GM19239 (cell line): ENCODE measurements around the gene TMEM191C.
"Not testable (repeated sequence)": the region's sequence is repeated elsewhere in the genome, so short reads cannot be mapped to it uniquely, and the experiment has no call there.

Experiments
- DNase-seq: peaks from one replicate; pipeline ENCODE4 v3.0.0; 2011; ENCODE audit warnings: low spot score; ENCODE audit not compliant: insufficient read length
- FAIRE-seq: peaks from 2 replicates; lab custom pipeline; 2011; peaks lifted over from hg19 to GRCh38; lab: Jason Lieb, UNC

TMEM191C gene

GRCh38 chr22:21445437-21446127 is 21.6 kb upstream of the TMEM191C start:
- no peak for FAIRE-seq
- DNase-seq: no peak

DNA sequence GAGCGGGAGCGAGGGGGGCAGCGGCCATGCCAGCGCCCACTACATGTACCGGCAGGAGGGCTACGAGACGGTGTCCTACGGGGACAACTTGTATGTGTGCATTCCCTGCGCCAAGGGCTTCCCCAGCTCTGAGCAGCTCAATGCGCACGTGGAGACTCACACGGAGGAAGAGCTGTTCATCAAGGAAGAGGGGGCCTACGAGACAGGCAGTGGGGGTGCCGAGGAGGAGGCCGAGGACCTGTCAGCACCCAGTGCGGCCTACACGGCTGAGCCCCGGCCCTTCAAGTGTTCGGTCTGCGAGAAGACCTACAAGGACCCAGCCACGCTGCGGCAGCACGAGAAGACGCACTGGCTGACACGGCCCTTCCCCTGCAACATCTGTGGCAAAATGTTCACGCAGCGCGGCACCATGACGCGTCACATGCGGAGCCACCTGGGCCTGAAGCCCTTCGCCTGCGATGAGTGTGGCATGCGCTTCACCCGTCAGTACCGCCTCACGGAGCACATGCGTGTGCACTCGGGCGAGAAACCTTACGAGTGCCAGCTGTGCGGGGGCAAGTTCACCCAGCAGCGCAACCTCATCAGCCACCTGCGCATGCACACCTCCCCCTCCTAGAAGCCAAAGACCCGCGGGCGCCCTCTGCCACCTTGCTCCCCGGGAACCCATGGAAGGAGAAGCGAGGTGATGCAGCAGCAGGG is 20.9 kb upstream of the TMEM191C start:
- FAIRE-seq (no peak), DNase-seq (no peak)

DNA sequence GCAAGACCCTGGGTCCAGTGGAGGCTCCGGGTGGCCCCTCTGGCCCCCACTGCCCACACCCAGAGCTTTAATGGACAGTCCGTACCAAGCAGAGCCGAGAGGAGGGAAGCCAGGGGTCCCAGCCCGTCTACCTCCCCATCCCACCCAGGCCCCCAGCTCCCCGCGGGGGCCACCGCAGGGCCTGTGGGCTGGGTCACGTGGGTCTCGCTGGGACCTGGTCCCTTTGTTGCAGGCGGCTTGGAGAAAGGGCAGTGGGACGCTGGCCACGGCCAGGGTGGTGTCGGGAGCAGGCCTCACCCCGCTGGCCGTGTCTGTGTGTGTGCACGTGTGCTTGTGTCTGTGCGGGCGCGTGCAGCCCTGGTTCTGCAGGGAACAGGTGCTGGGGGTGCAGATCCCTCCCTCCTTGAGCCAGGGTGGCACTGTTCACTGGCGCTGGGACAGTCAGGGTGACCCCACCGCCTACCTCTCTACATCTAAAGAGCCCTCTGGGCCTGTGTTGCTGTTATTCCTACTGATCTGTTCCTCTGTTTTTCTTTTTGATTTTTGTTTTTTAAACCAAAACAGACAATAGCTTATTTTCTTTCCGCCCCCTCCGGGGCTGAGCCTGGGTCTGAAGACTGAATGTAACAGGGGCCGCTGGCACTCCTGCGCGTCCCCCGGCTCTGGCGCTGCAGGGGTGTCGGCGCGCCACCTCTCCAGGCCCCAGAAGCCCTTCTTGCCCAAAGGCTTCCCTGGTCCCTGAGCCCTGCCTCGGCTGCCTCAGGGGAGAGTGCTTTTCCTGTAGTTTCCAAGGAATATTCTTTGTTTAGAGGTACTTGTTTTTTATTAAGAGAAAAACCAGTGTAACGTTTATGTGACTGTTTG is 20.1 kb upstream of the TMEM191C start:
- FAIRE-seq (no peak), DNase-seq (no peak)

DNA sequence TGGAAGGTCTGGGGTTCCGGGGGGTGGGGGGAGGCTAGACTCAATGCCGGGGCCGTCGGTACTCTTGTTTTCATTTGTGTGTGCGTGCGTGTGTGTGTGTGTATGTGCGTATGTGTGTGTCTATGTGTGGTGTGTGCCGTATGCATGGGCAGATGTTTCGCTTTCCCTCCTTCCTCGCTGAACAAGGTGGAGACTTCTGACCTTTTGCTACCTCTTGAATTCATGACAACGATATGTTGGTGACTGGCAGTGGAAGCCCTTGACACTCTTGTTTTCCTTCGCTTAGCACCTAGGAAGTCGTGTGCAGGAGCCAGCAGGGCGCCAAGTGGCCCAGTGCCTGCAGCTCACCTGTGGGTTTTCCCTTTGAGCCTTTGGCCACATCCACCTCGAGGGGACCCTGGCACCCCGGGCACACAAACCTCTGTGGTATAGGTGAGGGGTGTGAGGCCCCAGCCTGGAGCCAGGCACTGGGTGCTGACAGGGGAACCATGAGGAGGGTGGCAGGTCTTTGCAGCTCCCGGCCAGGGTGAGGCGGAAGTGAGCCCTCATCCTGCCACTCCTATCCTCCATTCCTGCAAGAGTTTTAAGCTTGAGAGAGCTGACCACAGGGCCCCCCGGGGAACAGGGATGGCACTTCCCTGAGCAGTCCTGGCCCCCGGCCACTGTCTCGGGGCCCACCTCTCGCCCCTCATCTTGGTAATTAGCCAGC is 19.3 kb upstream of the TMEM191C start:
- FAIRE-seq (no peak), DNase-seq (no peak)

DNA sequence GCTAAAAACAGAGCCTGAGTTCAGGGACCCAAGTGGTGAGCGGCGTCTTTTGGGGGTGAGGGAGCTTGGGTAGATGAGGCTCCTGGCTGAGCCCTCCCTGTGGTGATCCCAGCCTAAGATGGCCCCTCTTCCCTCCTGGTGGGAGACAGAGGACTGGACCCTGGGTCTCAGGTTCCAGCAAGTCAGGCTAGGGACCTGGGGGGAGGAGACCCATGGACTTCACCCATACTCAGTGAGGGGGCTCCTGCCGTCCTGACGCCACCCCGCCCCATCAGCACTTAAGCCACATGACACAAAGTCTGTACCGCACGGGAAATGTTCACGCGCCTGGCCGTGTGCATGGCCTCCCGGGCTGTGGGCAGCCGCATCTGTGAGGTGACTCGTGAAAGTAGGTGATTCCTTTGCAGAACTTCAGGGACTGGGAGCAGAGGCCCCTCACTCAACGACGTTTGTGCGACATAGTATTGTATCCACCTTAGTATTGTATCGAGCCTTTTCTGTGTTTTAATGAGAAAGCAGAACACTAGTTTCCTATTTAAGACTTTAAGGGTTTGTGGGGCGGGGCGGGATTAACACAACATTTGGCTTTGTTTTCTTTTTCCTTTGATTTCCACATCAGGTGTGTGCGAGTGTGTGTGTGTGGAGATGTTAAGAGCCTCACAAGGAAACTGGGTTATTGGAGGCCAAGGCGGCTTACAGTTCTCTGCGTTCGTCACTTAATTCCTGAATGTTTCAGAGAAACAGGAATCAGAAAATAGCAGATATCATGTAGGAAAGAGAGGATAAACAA is 18.4 kb upstream of the TMEM191C start:
- FAIRE-seq (no peak), DNase-seq (no peak)

GRCh38 chr22:21449531-21450319 is 17.5 kb upstream of the TMEM191C start:
- FAIRE-seq (no peak), DNase-seq (no peak)

- DNase-seq (no peak), FAIRE-seq (no peak)
Observed at GRCh38 chr22:21450320-21450831, 16.8 kb upstream of the TMEM191C start.

- FAIRE-seq: no peak
- no peak for DNase-seq
Observed at GRCh38 chr22:21450858-21451353, 16.3 kb upstream of the TMEM191C start.

DNA sequence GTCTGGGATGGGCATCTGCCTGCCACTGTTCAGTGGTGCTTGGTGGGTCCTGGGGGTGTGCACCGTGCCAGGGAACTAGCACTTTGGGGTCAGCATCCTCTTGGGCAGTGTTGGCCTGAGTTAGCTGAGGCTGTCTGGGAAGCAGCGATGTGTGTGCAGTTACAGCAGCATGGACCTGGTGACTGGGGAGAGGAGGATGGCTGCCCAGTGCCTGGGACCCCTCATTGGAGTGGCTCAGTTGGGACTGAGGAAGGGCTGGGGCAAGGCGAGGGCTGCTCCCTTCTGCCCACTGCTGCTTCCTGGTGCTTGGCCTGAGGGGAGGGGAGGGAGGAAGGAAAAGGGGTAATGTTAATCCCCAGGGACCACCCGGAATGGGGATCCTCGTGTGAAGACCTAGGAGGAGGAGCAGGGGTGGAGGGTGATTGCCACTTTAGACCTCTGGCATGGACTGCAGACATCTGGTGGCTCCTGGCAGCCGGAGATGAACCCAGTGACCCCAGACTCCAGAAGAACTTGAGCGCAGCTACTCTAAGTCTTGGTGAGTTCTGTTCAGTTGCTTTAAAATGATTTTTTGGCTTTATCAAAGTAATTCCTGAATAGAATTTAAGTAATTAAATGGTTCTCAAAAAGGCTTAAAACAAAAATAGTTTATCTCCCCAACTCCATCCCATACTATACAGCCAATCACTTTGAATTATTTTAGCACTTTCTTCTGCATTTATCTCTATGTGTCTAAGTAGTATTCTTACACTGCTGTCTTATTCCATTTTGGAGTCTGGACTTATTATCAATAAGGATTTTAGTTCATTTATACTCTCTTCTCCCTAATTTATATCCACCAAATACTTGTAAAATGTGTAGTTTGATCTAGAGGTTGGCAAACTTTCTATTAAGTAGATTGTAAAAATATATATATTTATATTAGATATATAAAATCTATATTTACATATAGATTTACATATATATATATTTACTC is 15.4 kb upstream of the TMEM191C start:
- DNase-seq (no peak), FAIRE-seq (no peak)

DNA sequence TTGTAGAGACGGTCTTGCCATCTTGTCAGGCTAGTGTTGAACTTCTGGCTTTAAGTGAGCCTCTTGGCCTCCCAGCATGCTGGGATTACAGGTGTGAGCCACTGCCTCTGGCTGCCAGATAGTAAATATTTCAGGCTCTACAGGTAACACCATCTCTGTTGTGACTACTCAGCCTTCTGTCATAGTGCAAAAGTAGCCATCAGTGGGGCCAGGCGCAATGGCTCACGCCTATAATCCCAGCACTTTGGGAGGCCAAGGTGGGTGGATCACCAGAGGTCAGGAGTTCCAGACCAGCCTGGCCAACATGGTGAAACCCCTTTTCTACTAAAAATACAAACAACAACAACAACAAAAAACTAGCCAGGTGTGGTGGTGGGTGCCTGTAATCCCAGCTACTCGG is 14.5 kb upstream of the TMEM191C start:
- FAIRE-seq, DNase-seq: not testable (repeated sequence)

GRCh38 chr22:21454998-21455333 is 12.2 kb upstream of the TMEM191C start:
- DNase-seq, FAIRE-seq: not testable (repeated sequence)

DNA sequence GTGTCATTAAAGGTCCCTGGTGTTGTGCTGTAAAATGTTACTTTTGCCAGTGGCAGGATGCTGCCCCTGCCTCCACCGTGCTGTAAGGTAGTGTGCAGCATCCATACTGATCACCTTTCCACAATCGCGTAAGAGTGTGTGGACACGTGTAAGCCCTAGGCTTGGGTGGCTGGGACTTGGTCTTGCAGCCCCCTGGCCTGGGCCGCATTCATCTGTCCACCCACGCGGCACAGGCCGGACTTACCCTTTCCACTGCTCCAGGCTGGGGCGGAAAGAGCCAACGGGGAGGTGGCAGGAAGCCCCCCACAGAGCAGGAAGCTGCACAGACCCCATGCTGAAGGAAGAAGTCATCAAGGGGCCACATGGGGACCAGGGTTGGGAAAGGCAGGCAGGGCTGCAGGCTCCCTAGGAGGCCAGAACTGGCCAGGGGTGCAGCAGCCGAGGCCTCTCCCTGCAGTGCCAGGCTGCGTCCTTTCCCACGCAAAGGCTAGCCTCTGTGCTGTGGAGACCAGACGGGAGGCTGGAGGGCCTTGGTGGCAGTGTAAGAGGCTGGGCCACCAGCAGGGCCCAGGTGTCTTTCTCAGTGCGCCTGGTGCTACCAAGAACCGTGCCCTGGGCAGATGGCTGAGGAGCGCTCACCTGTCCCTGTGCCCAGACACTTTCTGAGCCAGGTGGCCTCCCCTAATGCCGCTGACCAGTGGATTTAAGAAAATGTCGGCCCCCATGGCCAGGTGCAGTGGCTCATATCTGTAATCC is 11.7 kb upstream of the TMEM191C start:
- no peak for FAIRE-seq

GRCh38 chr22:21457023-21457787 is 10.0 kb upstream of the TMEM191C start:
- FAIRE-seq (no peak), DNase-seq (no peak)

More for the DNA sequence above, 11.7 kb upstream of the TMEM191C start:
- DNase-seq: no peak

GRCh38 chr22:21462672-21463071 is 4.5 kb upstream of the TMEM191C start:
- not testable (repeated sequence) for DNase-seq, FAIRE-seq

- DNase-seq, FAIRE-seq: not testable (repeated sequence)
Observed at GRCh38 chr22:21468194-21469096, 1.3 kb downstream of the TMEM191C start.
